Small intestine (tissue), 7 donors: ENCODE results near the gene CD44. TPM values are rescaled to one million over a fixed set of nuclear protein-coding genes. Genes with fewer than 3 reads are reported as not detected.
A peak's percentile ranks its signal among the peaks of the same experiment; 100 is the strongest.

Source experiments
- DNase-seq, 2 donors: peaks; one replicate each; pipeline versions ENCODE4 v3.0.0 to v3.0.0-alpha.2; 2013
- FAIRE-seq: peaks from 2 replicates; lab custom pipeline; 2012; peaks lifted over from hg19 to GRCh38; lab: Jason Lieb, UNC
- H3K27ac ChIP-seq, 3 donors: one replicate each; pipeline ENCODE4 v1.5.1; 2013; ENCODE audit warnings: low read length in 2 of 3, mild to moderate bottlenecking in 2 of 3, control low read depth in 1 of 3, inconsistent platforms in 1 of 3, low read depth in 1 of 3, moderate library complexity in 1 of 3
- H3K27me3 ChIP-seq, 3 donors: one replicate each; pipeline ENCODE4 v1.6.1; 2013; ENCODE audit warnings: low read length in 3 of 3, inconsistent platforms in 1 of 3; ENCODE audit not compliant: control insufficient read depth in 3 of 3, insufficient read depth in 3 of 3
- H3K36me3 ChIP-seq, 3 donors: one replicate each; pipeline ENCODE4 v1.6.1; 2013; ENCODE audit warnings: low read length in 3 of 3, inconsistent platforms in 1 of 3, low read depth in 1 of 3, mild to moderate bottlenecking in 1 of 3, moderate library complexity in 1 of 3; ENCODE audit not compliant: control insufficient read depth in 3 of 3, insufficient read depth in 2 of 3
- H3K4me1 ChIP-seq, 3 donors: one replicate each; pipeline ENCODE4 v1.6.1; 2013; ENCODE audit warnings: low read length in 2 of 3, inconsistent platforms in 1 of 3, low read depth in 1 of 3, mild to moderate bottlenecking in 1 of 3, moderate library complexity in 1 of 3; ENCODE audit not compliant: control insufficient read depth in 3 of 3, insufficient read depth in 2 of 3
- H3K4me3 ChIP-seq, 3 donors: one replicate each; pipeline ENCODE4 v1.5.1; 2013; ENCODE audit warnings: low read length in 3 of 3, control low read depth in 1 of 3, inconsistent platforms in 1 of 3, low read depth in 1 of 3, mild to moderate bottlenecking in 1 of 3, moderate library complexity in 1 of 3
- H3K9me3 ChIP-seq, 2 donors: one replicate each; pipeline ENCODE4 v1.6.1; 2013; ENCODE audit warnings: low read depth in 1 of 2, low read length in 1 of 2; ENCODE audit not compliant: control insufficient read depth in 2 of 2, insufficient read depth in 1 of 2
- WGBS, 3 donors: extraction: QIAGEN DNeasy Blood & Tissue Kit; methylation state at CpG; one replicate each; pipeline ENCODE4 v1.1.7; 2013; 5-methylcytosine and 5-hydroxymethylcytosine counted together
- polyA plus RNA-seq, 4 donors: library from polyadenylated mRNA; stranded (reverse) in 3 of 4; unstranded in 1 of 4; fragments of 200-250 nt in 3 of 4; fragments of 120-200 nt in 1 of 4; gene quantifications; one replicate each; pipeline versions ENCODE4 v1.2.1 to v1.2.3, GENCODE V29; 2013
- donor health status: healthy with polysubstance abuse.
- donor health status: control.
- donor health status: control.
- donor health status: Bipolar disorder and iron deficiency.
- donor health status: healthy.

Gene CD44
- polyA plus RNA-seq, 4 donors, result 5.4 to 89.6 (median 19.6) TPM

- Histone ChIP-seq H3K4me3 (no peak overlapping the region), H3K36me3 (peaks cover 0 to 2% (median 0%) of the 10 kb centered on the region in 3 donors), H3K4me1 (peaks cover 0 to 6% (median 0%) of the 10 kb centered on the region in 3 donors), H3K27ac (no peak overlapping the region), H3K27me3 (no peaks in the 10 kb centered on the region), H3K9me3 (no peaks in the 10 kb centered on the region)
- no peak for FAIRE-seq
- DNase-seq, result no peak
- WGBS, 3 donors, result 12 to 47% (median 28%) methylated on average over 1 of the region's 1 CpG
Observed at GRCh38 chr11:35235498-35235897, 96.5 kb downstream of the CD44 start.

- no peaks in the 10 kb centered on the region for H3K9me3 ChIP-seq
- H3K27me3 ChIP-seq, result no peaks in the 10 kb centered on the region
- FAIRE-seq, result no peak
- peak in 1 of 2 donors; percentile 65 for DNase-seq
- H3K4me3 ChIP-seq, result no peak overlapping the region
- peaks cover 0 to 6% (median 0%) of the 10 kb centered on the region in 3 donors for H3K4me1 ChIP-seq
- H3K36me3 ChIP-seq, result peaks cover 0 to 2% (median 0%) of the 10 kb centered on the region in 3 donors
- H3K27ac ChIP-seq, result no peak overlapping the region
- WGBS, 3 donors, result 45 to 66% (median 50%) methylated on average over 4 of the region's 4 CpGs
Observed at GRCh38 chr11:35235936-35236666, 97.1 kb downstream of the CD44 start.

- H3K4me3 ChIP-seq, result no peak overlapping the region
- H3K4me1 ChIP-seq, result peaks cover 0 to 6% (median 0%) of the 10 kb centered on the region in 3 donors
- 78 to 87% (median 85%) methylated on average over 5 of the region's 5 CpGs for WGBS, 3 donors
- H3K36me3 ChIP-seq, result peaks cover 0 to 2% (median 0%) of the 10 kb centered on the region in 3 donors
- DNase-seq (no peak), FAIRE-seq (no peak)
- no peaks in the 10 kb centered on the region for H3K9me3 ChIP-seq
- H3K27ac ChIP-seq, result no peak overlapping the region
- H3K27me3 ChIP-seq, result no peaks in the 10 kb centered on the region
Observed at GRCh38 chr11:35236667-35237003, 97.7 kb downstream of the CD44 start.

GRCh38 chr11:35237351-35237750 lies 98.4 kb downstream of the CD44 start:
- Histone ChIP-seq H3K9me3 (no peaks in the 10 kb centered on the region), H3K4me1 (peaks cover 0 to 6% (median 0%) of the 10 kb centered on the region in 3 donors), H3K4me3 (no peak overlapping the region), H3K27ac (no peak overlapping the region), H3K36me3 (peaks cover 0 to 2% (median 0%) of the 10 kb centered on the region in 3 donors), H3K27me3 (no peaks in the 10 kb centered on the region)
- no peak for DNase-seq
- WGBS, 3 donors, result 75 to 92% (median 89%) methylated on average over 1 of the region's 1 CpG
- FAIRE-seq, result no peak

- peaks cover 0 to 6% (median 0%) of the 10 kb centered on the region in 3 donors for H3K4me1 ChIP-seq
- H3K4me3 ChIP-seq, result no peak overlapping the region
- FAIRE-seq, result no peak
- H3K36me3 ChIP-seq, result peaks cover 0 to 2% (median 0%) of the 10 kb centered on the region in 3 donors
- 66 to 85% (median 75%) methylated on average over 15 of the region's 15 CpGs for WGBS, 3 donors
- DNase-seq, result peak; percentile 46 to 50
- no peaks in the 10 kb centered on the region for H3K9me3 ChIP-seq
- no peak overlapping the region for H3K27ac ChIP-seq
- H3K27me3 ChIP-seq, result no peaks in the 10 kb centered on the region
Observed at GRCh38 chr11:35237860-35238715, 99.1 kb downstream of the CD44 start.

- Histone ChIP-seq H3K4me3 (no peak overlapping the region), H3K4me1 (peaks cover 0 to 6% (median 0%) of the 10 kb centered on the region in 3 donors), H3K27me3 (no peaks in the 10 kb centered on the region), H3K36me3 (no peaks in the 10 kb centered on the region), H3K9me3 (no peaks in the 10 kb centered on the region), H3K27ac (no peak overlapping the region)
- DNase-seq, result no peak
- no peak for FAIRE-seq
- 84 to 96% (median 92%) methylated on average over 1 of the region's 1 CpG for WGBS, 3 donors
Observed at GRCh38 chr11:35238882-35239281, 99.9 kb downstream of the CD44 start.

GRCh38 chr11:35239471-35240075 lies 100.6 kb downstream of the CD44 start:
- Histone ChIP-seq H3K27ac (no peak overlapping the region), H3K9me3 (no peaks in the 10 kb centered on the region), H3K36me3 (no peaks in the 10 kb centered on the region), H3K27me3 (no peaks in the 10 kb centered on the region), H3K4me1 (peaks cover 0 to 6% (median 0%) of the 10 kb centered on the region in 3 donors), H3K4me3 (no peak overlapping the region)
- FAIRE-seq, result no peak
- no peak for DNase-seq
- WGBS, 3 donors, result 59 to 69% (median 63%) methylated on average over 4 of the region's 4 CpGs

GRCh38 chr11:35241083-35241482 lies 102.1 kb downstream of the CD44 start:
- WGBS, 3 donors, result 96 to 98% (median 97%) methylated on average over 1 of the region's 1 CpG
- no peaks in the 10 kb centered on the region for H3K9me3 ChIP-seq
- DNase-seq, result no peak
- no peak overlapping the region for H3K4me3 ChIP-seq
- H3K27ac ChIP-seq, result no peak overlapping the region
- FAIRE-seq, result no peak
- peaks cover 0 to 3% (median 0%) of the 10 kb centered on the region in 3 donors for H3K4me1 ChIP-seq
- H3K27me3 ChIP-seq, result no peaks in the 10 kb centered on the region
- H3K36me3 ChIP-seq, result no peaks in the 10 kb centered on the region
